ENCODE measurements around the gene SMPD1.

The SMPD1 gene

GRCh38 chr11:6397636-6398035, 7.4 kb downstream of the SMPD1 start:
- no peak for TF ChIP-seq ZFX (IDR thresholded peaks at IDR 0.05)
- no peak for TF ChIP-seq CTCF (conservative IDR thresholded peaks at IDR 0.05)
- H3K27ac ChIP-seq, result no peak overlapping the region

- TF ChIP-seq ZFX (IDR thresholded peaks at IDR 0.05) (no peak), CTCF (conservative IDR thresholded peaks at IDR 0.05) (no peak)
- H3K27ac ChIP-seq, result no peak overlapping the region
These were observed 10.4 kb downstream of the SMPD1 start for GRCh38 chr11:6400431-6401345.

- TF ChIP-seq ZFX (IDR thresholded peaks at IDR 0.05) (no peak), CTCF (conservative IDR thresholded peaks at IDR 0.05) (no peak)
- H3K27ac ChIP-seq, result no peak overlapping the region
These were observed 11.2 kb downstream of the SMPD1 start for GRCh38 chr11:6401464-6401863.

- TF ChIP-seq CTCF (conservative IDR thresholded peaks at IDR 0.05) (no peak), ZFX (IDR thresholded peaks at IDR 0.05) (no peak)
- no peak overlapping the region for H3K27ac ChIP-seq
These were observed 11.8 kb downstream of the SMPD1 start for GRCh38 chr11:6402061-6402470.

GRCh38 chr11:6402561-6402981, 12.3 kb downstream of the SMPD1 start:
- TF ChIP-seq CTCF (conservative IDR thresholded peaks at IDR 0.05) (no peak), ZFX (IDR thresholded peaks at IDR 0.05) (no peak)

GRCh38 chr11:6403539-6403938, 13.3 kb downstream of the SMPD1 start:
- H3K27ac ChIP-seq, result no peak overlapping the region

More at GRCh38 chr11:6402561-6402981, 12.3 kb downstream of the SMPD1 start:
- no peak overlapping the region for H3K27ac ChIP-seq

More at GRCh38 chr11:6403539-6403938, 13.3 kb downstream of the SMPD1 start:
- TF ChIP-seq CTCF (conservative IDR thresholded peaks at IDR 0.05), result no peak
- no peak for TF ChIP-seq ZFX (IDR thresholded peaks at IDR 0.05)
